ENCODE data around the gene REV3L. TPM values are rescaled to one million over a fixed set of nuclear protein-coding genes. Genes with fewer than 3 reads are reported as not detected.
A peak's percentile ranks its signal among the peaks of the same experiment; 100 is the strongest.

REV3L gene
- total and polyA plus RNA-seq, 12 donors = 16.8 to 45.7 (median 26.6) TPM

DNA sequence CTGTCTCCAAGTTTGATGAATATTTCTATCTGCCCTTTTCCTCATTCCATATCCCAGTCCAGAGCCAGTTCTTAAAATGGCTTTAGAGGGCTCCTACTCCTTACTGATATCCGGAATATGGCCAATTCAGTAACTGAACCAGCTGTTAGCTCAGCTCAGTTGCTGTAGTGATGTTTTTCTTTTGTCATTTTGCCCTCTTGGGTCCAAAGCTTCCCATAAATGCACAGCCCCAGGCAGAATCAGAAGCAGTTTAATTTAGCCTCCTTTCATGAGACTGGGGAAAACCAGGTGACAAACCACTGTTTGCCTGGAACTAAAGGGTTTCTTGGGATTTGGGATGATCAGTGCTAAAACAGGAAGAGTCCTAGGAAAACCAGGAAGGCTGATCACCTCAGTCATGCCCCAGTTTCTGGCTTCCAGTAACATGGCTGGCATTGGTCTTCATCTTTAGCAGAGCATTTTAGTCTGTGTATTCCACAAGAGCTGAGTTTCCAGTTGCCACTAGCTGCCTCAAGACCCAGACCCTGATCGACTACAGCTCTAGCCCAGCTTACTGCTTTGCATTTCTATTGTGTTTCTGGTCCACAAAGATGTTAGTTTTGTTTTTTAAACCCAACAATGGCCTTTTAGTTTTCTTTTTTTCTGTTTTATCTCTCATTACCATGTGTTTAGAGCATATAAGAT, 40.6 kb upstream of the REV3L start:
- intact Hi-C loops (cut with DNase I) = no loop called here
- H3K27ac ChIP-seq = peak overlapping the region in 2 of 5 donors; percentile 16 to 48
- DNase-seq = no peak
- peaks cover 0 to 22% of the 10 kb centered on the region in 2 donors for H3K4me1 ChIP-seq (replicated peaks in 1 of 2)
- H3K36me3 ChIP-seq (replicated peaks in 1 of 2) = no peaks in the 10 kb centered on the region
- WGBS, 4 donors = 70 to 84% (median 80%) methylated on average over 2 of the region's 2 CpGs
- no peaks in the 10 kb centered on the region for H3K9me3 ChIP-seq (replicated peaks in 1 of 3)
- TF ChIP-seq POLR2A (IDR thresholded peaks at IDR 0.05) (no peak), CTCF (IDR thresholded peaks at IDR 0.05) (no peak)
- H3K4me3 ChIP-seq = no peak overlapping the region
- no peaks in the 10 kb centered on the region for H3K27me3 ChIP-seq

DNA sequence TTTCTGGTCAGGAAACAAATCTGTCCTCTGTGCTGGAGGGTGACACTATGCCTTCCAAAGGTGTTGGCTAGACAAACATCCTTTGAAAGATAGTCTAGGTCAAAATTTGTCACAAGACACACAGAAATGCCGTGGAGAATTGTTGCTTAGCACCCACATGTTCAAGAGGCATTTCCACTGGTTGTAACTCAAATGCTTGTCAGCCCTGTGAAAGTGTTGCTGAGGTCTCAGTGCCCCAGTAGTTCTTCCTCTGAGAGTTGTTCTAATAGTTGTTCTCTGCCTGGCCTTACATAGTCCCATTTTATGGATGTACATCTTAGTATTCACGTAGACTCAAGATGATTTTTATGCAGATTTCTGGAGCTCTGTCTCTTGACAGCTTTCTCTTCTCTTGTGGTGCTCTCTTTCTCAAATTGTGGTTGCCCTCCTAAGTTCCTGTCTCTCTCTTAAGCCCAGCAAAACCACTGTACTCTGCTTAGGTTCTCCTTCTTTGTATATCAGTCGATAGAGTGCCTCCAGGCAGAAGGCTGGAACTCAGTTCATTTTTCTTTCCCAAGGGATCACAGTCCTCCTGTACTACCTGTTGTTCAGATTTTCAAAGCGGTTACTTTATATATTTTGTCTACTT, 39.5 kb upstream of the REV3L start:
- H3K36me3 ChIP-seq (replicated peaks in 1 of 2) = no peaks in the 10 kb centered on the region
- 73 to 86% (median 78%) methylated on average over 4 of the region's 4 CpGs for WGBS, 4 donors
- H3K9me3 ChIP-seq (replicated peaks in 1 of 3) = no peaks in the 10 kb centered on the region
- H3K27me3 ChIP-seq = no peaks in the 10 kb centered on the region
- intact Hi-C loops (cut with DNase I) = no loop called here
- no peak for DNase-seq
- H3K27ac ChIP-seq = no peak overlapping the region
- H3K4me1 ChIP-seq (replicated peaks in 1 of 2) = peaks cover 0 to 22% of the 10 kb centered on the region in 2 donors
- no peak overlapping the region for H3K4me3 ChIP-seq
- TF ChIP-seq CTCF (IDR thresholded peaks at IDR 0.05) (no peak), POLR2A (IDR thresholded peaks at IDR 0.05) (no peak)

- Histone ChIP-seq H3K27ac (peak overlapping the region in 1 of 5 donors; percentile 54), H3K4me3 (no peak overlapping the region), H3K27me3 (no peaks in the 10 kb centered on the region), H3K4me1 (replicated peaks in 1 of 2) (peaks cover 0 to 22% of the 10 kb centered on the region in 2 donors), H3K9me3 (replicated peaks in 1 of 3) (no peaks in the 10 kb centered on the region), H3K36me3 (replicated peaks in 1 of 2) (no peaks in the 10 kb centered on the region)
- no peak for TF ChIP-seq POLR2A (IDR thresholded peaks at IDR 0.05)
- no peak for TF ChIP-seq CTCF (IDR thresholded peaks at IDR 0.05)
- 67 to 73% (median 72%) methylated on average over 5 of the region's 5 CpGs for WGBS, 4 donors
- no peak for DNase-seq
- intact Hi-C loops (cut with DNase I) = no loop called here
Measured at GRCh38 chr6:111521497-111522270, 38.7 kb upstream of the REV3L start.

DNA sequence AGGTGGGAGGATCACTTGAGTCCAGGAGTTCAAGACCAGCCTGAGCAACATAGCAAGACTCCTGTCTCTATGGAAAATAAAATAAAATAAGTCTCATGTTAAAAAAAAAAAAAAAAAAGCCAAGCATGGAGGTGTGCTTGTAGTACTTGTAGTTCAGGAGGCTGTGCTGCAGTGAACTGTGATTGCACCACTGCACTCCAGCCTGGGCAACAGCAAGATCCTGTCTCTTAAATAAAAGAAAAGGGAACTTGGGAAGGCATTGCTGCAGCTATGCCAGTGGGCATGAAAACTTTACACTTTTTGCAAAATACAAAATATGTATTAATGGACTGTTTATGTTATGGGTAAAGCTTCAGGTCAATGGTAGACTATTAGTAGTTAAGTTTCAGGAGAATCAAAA, 37.5 kb upstream of the REV3L start:
- Histone ChIP-seq H3K36me3 (replicated peaks in 1 of 2) (no peaks in the 10 kb centered on the region), H3K27me3 (no peaks in the 10 kb centered on the region), H3K27ac (no peak overlapping the region), H3K4me3 (no peak overlapping the region), H3K9me3 (replicated peaks in 1 of 3) (no peaks in the 10 kb centered on the region), H3K4me1 (replicated peaks in 1 of 2) (peaks cover 0 to 22% of the 10 kb centered on the region in 2 donors)
- intact Hi-C loops (cut with DNase I) = no loop called here
- no peak for DNase-seq
- TF ChIP-seq POLR2A (IDR thresholded peaks at IDR 0.05) (no peak), CTCF (IDR thresholded peaks at IDR 0.05) (no peak)

Data from adrenal gland (tissue), 12 donors.